ENCODE results near the gene FBXL16.

DNA sequence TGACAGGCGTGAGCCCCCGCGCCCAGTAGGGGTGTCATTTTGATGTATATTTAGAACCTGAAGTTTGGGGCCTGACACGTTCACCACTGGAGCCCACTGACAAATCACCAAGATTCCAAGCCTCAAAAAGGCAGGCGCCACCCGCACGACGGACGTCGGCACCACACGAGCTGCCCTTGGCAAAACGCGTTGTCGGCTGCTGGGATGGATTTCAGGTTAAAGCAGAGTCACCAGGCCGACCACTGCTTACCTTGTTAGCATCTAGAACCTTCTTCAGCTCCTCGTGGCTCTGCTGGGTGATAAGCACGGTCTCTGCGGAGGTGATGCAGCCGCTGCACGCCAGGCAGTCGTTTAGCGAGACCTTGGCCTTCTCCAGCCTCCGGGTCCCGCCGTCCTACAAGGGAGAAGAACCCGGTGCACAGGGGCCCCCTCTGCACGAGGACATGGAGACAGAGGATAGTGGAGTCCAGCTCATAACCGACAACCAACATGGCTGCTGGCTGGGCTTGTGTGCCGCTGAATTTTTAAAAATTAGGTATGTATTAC, 31.4 kb upstream of the FBXL16 start:
- TF ChIP-seq, protein P1, sequence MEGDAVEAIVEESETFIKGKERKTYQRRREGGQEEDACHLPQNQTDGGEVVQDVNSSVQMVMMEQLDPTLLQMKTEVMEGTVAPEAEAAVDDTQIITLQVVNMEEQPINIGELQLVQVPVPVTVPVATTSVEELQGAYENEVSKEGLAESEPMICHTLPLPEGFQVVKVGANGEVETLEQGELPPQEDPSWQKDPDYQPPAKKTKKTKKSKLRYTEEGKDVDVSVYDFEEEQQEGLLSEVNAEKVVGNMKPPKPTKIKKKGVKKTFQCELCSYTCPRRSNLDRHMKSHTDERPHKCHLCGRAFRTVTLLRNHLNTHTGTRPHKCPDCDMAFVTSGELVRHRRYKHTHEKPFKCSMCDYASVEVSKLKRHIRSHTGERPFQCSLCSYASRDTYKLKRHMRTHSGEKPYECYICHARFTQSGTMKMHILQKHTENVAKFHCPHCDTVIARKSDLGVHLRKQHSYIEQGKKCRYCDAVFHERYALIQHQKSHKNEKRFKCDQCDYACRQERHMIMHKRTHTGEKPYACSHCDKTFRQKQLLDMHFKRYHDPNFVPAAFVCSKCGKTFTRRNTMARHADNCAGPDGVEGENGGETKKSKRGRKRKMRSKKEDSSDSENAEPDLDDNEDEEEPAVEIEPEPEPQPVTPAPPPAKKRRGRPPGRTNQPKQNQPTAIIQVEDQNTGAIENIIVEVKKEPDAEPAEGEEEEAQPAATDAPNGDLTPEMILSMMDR (IDR thresholded peaks at IDR 0.05), result no peak
- TF ChIP-seq POLR2A (IDR thresholded peaks at IDR 0.05), result no peak

All from body of pancreas (tissue), 4 donors.